GM18858 (cell line): ENCODE data around the gene RNF167.
A peak's percentile ranks its signal among the peaks of the same experiment; 100 is the strongest.

Source experiments
- ATAC-seq: cut with Tn5 transposase; IDR thresholded peaks from one replicate; pipeline ENCODE4 v1.9.1; 2021; ENCODE audit not compliant: unreplicated experiment

The RNF167 gene

DNA sequence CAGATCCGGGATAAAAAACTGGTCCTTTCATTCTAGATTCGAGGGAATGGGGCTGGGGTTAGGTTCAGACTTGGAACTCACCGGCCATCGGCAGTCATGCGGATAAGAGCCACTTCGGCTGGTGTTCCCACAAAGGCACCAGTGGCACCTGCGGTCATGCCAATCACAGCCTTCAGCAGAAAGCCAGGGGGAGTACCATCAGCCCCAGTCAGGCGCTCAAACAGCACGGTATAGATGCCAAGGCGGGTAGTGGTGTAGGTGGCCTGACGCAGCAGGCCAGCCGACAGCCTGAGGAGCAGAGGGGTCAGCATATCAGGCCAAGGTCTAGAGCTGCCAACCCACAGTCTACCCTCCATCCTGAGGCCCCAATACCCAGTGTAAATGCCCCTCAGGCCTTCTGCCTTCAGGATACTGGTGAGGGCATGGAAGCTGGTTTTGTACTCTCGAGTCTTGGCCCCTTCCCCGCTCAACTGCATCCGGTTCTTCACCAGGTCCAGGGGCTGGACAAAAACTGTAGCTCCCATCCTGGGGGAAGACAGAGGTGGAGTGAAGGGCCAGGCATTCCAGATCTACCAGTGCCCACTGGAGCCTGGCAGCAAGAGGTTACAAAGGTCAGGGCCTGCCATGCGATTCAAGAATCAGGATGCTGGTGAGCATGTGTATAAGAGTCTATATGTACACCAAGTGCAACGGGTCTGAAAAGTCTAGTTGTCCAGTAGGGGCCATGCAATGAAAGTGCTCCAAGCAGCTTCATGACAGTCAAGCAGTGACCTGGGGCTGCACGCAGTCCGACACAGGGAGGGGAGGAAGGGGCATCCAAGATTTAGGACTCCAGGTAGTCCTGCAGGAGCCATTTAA lies 1.2 kb upstream of the RNF167 start:
- no peak for ATAC-seq

DNA sequence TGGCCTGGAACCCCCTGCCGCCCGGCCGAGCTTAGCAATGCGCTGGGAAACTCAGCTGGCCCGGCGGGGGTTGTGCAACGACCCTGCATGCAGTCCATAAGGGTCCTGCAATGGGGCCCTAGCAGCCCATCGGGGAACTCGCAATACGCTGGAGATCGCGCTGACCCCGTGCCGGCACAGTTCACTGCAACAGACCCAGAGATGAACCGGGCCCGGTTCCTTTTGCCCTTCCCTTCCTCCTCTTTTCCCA lies 597 bp upstream of the RNF167 start:
- peak; percentile 1 for ATAC-seq

DNA sequence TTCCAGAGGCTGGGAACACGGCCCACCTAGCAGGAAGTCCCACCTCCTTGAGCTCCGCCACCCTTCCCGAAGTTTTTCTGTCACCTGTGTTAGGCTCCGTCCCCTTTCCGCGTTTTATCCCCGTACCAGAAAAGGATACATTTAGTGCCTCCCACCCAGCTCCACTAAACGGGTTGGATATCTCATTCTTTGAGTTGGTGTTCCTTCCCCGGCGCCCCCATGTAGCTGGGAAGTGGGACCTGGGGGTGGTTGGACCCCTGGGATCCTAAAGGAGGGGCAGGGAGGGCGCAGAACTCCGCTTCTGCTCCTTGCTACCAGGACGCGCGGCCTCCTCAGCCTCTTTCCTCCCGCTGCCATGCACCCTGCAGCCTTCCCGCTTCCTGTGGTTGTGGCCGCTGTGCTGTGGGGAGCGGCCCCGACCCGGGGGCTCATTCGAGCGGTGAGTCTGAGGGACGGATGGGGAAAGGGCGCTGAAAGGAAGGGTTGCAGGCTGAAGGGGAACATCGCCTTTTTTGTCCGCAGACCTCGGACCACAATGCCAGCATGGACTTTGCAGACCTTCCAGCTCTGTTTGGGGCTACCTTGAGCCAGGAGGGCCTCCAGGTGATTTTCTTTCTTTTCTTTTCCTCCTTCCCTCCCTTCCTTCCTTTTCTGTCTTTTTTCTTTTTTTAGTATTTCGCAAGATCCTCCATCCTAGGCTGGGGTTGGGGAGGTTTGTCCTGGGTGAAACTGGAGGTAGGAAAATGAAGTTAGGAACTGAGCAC lies 669 bp downstream of the RNF167 start:
- ATAC-seq, result no peak

- no peak for ATAC-seq
Measured at GRCh38 chr17:4941319-4941610, 1.2 kb downstream of the RNF167 start.

DNA sequence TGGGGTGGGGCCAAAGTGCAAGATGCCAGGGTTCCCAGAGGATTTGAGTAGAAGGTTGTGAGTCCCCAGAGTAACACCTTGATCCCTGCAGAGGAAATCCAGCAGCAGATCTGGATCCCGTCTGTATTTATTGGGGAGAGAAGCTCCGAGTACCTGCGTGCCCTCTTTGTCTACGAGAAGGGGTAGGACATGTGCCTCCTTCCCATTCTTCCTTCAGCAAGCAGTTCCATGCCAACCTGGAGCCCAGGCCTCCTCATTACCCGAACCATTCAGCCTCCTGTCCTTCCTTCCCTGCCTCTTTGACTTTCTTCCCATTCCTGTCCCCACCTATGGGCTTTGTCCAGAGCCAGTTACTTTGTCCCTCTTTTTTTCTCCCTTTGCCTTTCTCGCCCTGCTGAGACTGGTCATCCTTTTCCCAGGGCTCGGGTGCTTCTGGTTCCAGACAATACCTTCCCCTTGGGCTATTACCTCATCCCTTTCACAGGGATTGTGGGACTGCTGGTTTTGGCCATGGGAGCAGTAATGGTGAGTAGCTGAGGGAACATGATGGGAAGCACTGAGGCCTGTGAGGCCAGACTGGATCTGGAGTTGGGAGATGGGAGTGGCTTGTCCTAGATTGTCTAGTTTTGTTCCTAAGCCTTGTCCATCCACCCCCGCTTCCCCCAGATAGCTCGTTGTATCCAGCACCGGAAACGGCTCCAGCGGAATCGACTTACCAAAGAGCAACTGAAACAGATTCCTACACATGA lies 2.9 kb downstream of the RNF167 start:
- ATAC-seq, result no peak

GRCh38 chr17:4944163-4944553 lies 4.1 kb downstream of the RNF167 start:
- ATAC-seq, result no peak

GRCh38 chr17:4944554-4945175 lies 4.6 kb downstream of the RNF167 start:
- no peak for ATAC-seq

DNA sequence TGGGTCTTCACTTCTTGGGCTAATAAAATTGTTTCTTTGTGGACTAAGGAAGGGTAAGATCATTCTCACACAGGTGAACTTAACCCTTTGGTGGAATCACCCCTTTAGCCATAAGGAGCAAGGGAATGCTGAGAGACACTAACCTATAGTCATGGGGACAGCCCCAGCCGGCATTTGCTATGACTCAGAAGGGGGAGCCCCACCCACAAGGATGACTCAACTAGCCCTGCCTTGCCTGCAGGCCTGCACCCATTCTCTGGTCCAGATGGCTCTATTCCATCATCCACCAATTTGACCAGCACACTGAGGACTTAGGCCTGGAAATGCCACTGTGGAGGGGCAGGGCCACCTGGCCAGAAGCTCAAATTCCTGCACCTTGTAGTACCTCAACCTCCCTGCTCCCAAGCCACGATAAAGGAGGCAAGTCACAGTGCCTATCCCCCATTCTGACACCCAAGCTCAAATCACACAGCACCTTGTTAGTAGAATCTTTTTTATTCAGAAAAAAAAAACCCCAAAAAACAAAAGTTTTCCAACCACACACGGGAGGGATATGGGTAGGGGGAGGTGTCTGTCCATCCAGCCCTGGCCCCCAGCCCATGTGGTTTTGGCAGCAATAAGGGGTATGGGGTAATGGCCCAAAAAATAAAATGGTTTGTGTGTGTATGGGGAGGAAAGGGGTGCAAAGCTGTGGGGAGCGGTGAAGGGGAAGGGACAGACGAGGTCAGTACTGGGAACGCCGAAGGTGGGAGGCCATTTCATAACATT lies 5.3 kb downstream of the RNF167 start:
- no peak for ATAC-seq

- ATAC-seq, result no peak
Measured at GRCh38 chr17:4945944-4946280, 5.8 kb downstream of the RNF167 start.

DNA sequence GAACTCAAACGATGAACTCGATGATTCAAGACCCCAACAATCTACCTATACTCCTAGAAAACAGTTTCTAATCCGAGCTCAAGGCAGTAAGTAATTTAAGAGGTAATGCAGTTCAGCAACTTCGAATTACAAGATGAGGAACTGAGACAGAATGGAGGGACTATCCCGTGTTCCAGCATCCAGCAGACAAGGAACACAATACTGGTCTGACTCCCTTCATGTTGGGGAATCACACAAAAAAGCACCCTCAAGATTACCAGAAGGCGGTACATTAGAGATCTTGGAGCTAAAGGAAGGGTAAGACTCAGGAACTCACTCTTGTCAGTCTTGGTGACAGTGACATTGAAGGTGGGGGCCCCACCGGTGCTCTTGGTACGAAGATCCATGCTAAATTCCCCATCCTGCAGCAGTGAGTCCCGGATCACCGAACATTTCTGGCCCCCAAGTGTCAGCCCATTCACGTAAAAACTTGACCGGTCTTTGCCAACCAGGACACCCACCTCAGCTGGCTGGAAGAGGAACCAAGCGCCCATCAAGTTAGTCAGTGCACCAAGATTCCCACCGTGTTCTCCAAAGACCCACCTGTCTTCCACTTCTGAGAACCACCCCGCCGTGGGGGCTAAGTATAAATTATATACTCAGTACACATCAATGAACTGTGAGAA lies 6.4 kb downstream of the RNF167 start:
- ATAC-seq, result no peak

DNA sequence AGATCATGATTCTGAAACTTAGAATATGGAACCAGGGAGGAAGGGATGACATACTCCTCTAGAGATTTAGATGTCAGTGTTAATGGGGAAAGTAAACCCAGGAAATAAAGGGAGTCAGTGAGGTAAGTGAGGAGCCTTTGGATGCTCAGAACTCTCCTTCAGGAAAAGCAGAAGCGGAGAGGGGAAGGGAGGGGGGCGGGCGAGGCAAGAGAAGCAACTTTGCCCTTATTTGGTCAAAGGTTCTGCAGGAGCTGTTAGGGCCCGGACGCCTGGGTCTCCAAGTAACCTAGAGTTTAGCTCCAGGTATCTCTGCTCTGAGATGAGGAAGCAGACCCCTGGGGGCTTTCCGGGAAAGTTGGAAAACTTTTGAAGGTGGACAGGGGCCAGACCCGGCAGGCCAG lies 6.9 kb downstream of the RNF167 start:
- no peak for ATAC-seq

- ATAC-seq, result no peak
Measured at GRCh38 chr17:4947411-4948165, 7.5 kb downstream of the RNF167 start.

- no peak for ATAC-seq
Measured at GRCh38 chr17:4948166-4948930, 8.3 kb downstream of the RNF167 start, which contains the start of gene PFN1. TSS of gene PFN1 (minus strand) at chr17:4948530. CDS start at chr17:4948394, 136 bp downstream.

DNA sequence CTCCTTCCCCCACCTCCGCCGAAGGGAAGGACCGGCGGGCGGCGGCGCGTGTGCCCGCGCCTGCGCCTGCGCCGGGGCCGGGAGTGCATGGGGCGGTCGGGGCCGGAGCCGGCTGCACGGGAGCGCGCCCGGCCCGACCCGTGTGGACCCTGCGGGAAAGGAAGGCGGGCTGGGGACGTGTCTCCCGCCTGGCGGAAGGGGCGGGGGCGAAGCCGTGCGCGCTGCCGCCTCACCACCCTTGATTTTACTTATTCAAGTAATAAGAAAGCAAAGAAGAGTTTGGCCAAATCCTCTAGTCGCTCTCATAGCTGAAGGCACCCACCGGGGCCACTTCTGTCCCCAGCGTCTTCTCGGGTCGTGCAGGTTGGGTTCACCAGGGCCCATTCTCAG lies 8.9 kb downstream of the RNF167 start:
- ATAC-seq, result no peak

DNA sequence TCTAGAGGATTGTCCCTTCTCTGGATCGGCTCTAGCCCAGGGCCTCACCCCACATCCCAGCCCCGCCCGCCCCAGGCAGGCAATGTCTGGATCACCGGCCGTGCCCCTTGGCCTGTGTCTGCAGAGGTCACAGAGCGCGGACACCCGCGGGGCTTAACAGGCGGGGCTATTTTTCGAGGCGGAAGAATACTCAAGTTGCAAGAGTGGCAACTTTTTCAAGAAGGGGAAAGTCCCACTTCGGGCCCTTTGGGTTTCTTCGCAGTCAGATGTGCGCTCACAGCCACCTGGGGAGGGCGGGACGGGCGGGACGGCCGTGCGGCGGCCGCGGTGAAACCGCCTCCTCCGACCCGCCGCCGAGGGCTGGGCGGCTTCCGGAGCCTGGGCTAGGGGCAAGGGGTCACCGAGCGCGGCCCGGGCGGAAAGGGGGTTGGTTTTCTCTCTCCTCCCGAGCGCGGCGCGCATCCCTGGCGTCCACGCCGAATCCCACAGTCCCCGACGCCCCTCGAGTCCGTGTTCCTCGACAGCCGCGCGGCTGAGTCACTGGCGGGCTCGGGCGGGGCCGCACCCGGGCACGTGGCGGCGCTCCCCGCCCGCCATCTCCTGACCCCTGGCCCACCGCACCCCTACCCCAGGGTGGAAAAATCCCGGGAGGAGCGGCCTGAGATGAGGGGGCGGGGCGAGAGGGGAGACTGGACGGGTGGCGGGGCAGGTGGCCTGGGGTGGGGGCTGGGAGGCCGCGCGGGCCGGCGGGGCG lies 9.4 kb downstream of the RNF167 start:
- no peak for ATAC-seq

DNA sequence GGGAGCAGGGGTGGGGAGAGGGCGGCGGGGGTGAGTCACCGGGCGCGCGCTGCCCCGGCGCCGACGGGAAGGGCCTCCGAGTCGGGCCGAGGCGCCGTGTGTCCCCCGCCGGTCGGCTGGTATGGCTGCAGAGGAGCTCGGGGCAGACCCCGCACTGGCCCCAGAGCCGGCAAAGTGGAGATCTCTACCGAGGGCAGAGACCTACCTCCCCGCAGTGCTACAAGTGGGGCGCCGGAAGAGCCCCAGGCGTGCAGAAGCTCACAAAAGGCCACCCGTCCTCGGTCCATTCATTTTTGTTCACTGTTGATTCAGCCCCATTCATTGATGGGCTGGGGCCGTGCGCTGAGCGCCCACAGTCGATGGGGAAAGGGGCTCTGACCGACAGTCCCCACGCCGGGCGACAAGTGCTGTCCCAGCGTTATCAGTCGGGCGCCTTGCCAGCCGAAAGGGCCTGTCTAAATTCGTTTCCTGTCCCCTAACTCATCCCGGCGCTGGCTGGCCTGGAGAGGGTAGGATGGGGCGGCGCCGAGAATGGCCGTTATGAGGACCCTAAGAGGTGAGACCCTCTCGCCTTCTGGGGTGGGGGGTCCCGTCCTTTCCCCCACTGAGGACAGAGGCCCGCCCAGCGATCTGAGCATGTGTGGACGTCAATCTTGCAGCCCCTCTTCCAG lies 10.1 kb downstream of the RNF167 start:
- ATAC-seq, result no peak

- no peak for ATAC-seq
Measured at GRCh38 chr17:4950746-4951204, 10.7 kb downstream of the RNF167 start, which contains the start of gene ENO3. TSS of gene ENO3 (plus strand) at chr17:4951119. CDS start at chr17:4951830, 711 bp downstream.
